IMR-90 (cell line): ENCODE data around the gene CMTM8. TPM values are rescaled to one million over a fixed set of nuclear protein-coding genes. Genes with fewer than 3 reads are reported as not detected.

Experiments
- ATAC-seq: fragments of 200-7000 bp; cut with Tn5 transposase; 2 replicates; pipeline ENCODE4 v1.9.1; 2020; ENCODE audit warnings: low read depth, mild to moderate bottlenecking, moderate library complexity
- BruUV-seq: library from RNA; stranded (reverse); fragments of 400-500 nt; replicated peaks from 2 replicates; lab custom pipeline; 2021; lab: Mats Ljungman, UMichigan
- CTCF ChIA-PET: fragments of 300-600 bp; formaldehyde crosslinking; extraction: SDS; loops from one replicate; lab custom pipeline; 2021; ENCODE audit warnings: antibody characterized with exemption; lab: Yijun Ruan, JAX
- POLR2A ChIA-PET: fragments of 300-600 bp; sonication (Branson Sonifier 250); formaldehyde crosslinking; loops from one replicate; lab custom pipeline; 2022; ENCODE audit warnings: antibody characterized with exemption; ENCODE audit not compliant: unreplicated experiment; lab: Charles Lee
- DNase-seq: peaks from one replicate; pipeline ENCODE4 v3.0.0; 2013
- H2AFZ ChIP-seq: replicated peaks from 2 replicates; pipeline ENCODE3; 2013; ENCODE audit warnings: low read length, mild to moderate bottlenecking; ENCODE audit not compliant: poor library complexity
- H2AK5ac ChIP-seq: 2 replicates; pipeline ENCODE4 v1.6.1; 2013; ENCODE audit warnings: low read depth, low read length, inconsistent platforms
- H2AK9ac ChIP-seq: replicated peaks from 2 replicates; pipeline ENCODE3; 2013; ENCODE audit warnings: mild to moderate bottlenecking, low read depth, low read length, moderate library complexity; ENCODE audit not compliant: poor library complexity
- H2BK120ac ChIP-seq: 2 replicates; pipeline ENCODE4 v1.6.1; 2013; ENCODE audit warnings: low read depth, low read length, inconsistent platforms
- H2BK15ac ChIP-seq: 3 replicates; pipeline ENCODE4 v1.6.1; 2013; ENCODE audit warnings: low read depth, low read length, inconsistent platforms
- H2BK20ac ChIP-seq: 2 replicates; pipeline ENCODE4 v1.6.1; 2013; ENCODE audit warnings: low read depth, mild to moderate bottlenecking, inconsistent platforms, low read length, moderate library complexity
- H2BK5ac ChIP-seq: 2 replicates; pipeline ENCODE4 v1.6.1; 2013; ENCODE audit warnings: mild to moderate bottlenecking, low read depth, low read length, inconsistent platforms; ENCODE audit not compliant: poor library complexity, severe bottlenecking
- H3K14ac ChIP-seq: replicated peaks from 2 replicates; pipeline ENCODE4 v1.6.1; 2013; ENCODE audit warnings: low read depth, low read length, inconsistent platforms
- H3K18ac ChIP-seq: 2 replicates; pipeline ENCODE4 v1.6.1; 2013; ENCODE audit warnings: low read depth, low read length, control low read depth
- H3K23ac ChIP-seq: 2 replicates; pipeline ENCODE4 v1.6.1; 2013; ENCODE audit warnings: low read depth, low read length, inconsistent platforms
- H3K27ac ChIP-seq: 2 replicates; pipeline ENCODE4 v1.5.1; 2013; ENCODE audit warnings: mild to moderate bottlenecking, control low read depth, low read length; ENCODE audit not compliant: insufficient read depth
- H3K27me3 ChIP-seq: 2 replicates; pipeline ENCODE4 v1.6.1; 2013; ENCODE audit warnings: low read length; ENCODE audit not compliant: control insufficient read depth, insufficient read depth
- H3K36me3 ChIP-seq: 2 replicates; pipeline ENCODE4 v1.6.1; 2013; ENCODE audit warnings: low read length, mixed read lengths; ENCODE audit not compliant: control insufficient read depth, insufficient read depth
- H3K4ac ChIP-seq: 2 replicates; pipeline ENCODE4 v1.6.1; 2013; ENCODE audit warnings: low read depth, low read length, inconsistent platforms
- H3K4me1 ChIP-seq: 2 replicates; pipeline ENCODE4 v1.6.1; 2013; ENCODE audit warnings: low read length, mixed read lengths; ENCODE audit not compliant: control insufficient read depth, insufficient read depth
- H3K4me2 ChIP-seq: 2 replicates; pipeline ENCODE4 v1.6.1; 2013; ENCODE audit warnings: low read depth, mild to moderate bottlenecking, control low read depth, low read length, moderate library complexity
- H3K4me3 ChIP-seq: 2 replicates; pipeline ENCODE4 v1.5.1; 2013; ENCODE audit warnings: low read depth, mild to moderate bottlenecking, control low read depth, low read length, moderate library complexity; ENCODE audit not compliant: insufficient read depth
- H3K56ac ChIP-seq: 2 replicates; pipeline ENCODE4 v1.6.1; 2013; ENCODE audit warnings: low read length, inconsistent platforms; ENCODE audit not compliant: insufficient read depth; ENCODE audit errors: extremely low read depth
- H3K79me1 ChIP-seq, 2 experiments: 2 replicates each; pipeline ENCODE4 v1.6.1; 2013; ENCODE audit warnings: low read length in 2 of 2, inconsistent platforms in 1 of 2, low read depth in 1 of 2
- H3K9ac ChIP-seq: 2 replicates; pipeline ENCODE4 v1.6.1; 2013; ENCODE audit warnings: low read depth, low read length, control low read depth
- H3K9me1 ChIP-seq: 2 replicates; pipeline ENCODE4 v1.6.1; 2013; ENCODE audit warnings: low read length, inconsistent platforms; ENCODE audit not compliant: insufficient read depth
- H3K9me3 ChIP-seq: 2 replicates; pipeline ENCODE4 v1.6.1; 2013; ENCODE audit warnings: low read length; ENCODE audit not compliant: control insufficient read depth, insufficient read depth
- H4K20me1 ChIP-seq: 2 replicates; pipeline ENCODE4 v1.6.1; 2013; ENCODE audit warnings: low read length, inconsistent platforms; ENCODE audit not compliant: insufficient read depth
- H4K5ac ChIP-seq: 2 replicates; pipeline ENCODE4 v1.6.1; 2013; ENCODE audit warnings: mild to moderate bottlenecking, low read depth, low read length, control low read depth
- H4K8ac ChIP-seq, 2 experiments: 2 replicates each; pipeline ENCODE4 v1.6.1; 2013; ENCODE audit warnings: low read depth in 2 of 2, low read length in 2 of 2, control low read depth in 1 of 2, inconsistent platforms in 1 of 2
- H4K91ac ChIP-seq: 2 replicates; pipeline ENCODE4 v1.6.1; 2013; ENCODE audit warnings: low read depth, low read length, inconsistent platforms; ENCODE audit not compliant: insufficient read depth
- BHLHE40 ChIP-seq: fragments of 150-350 bp; IDR thresholded peaks from 2 replicates; pipeline ENCODE4 v1.6.1; 2016; ENCODE audit warnings: mild to moderate bottlenecking, low read depth, low read length
- CEBPB ChIP-seq: IDR thresholded peaks from 2 replicates; pipeline ENCODE4 v1.6.1; 2012; ENCODE audit warnings: low read depth, low read length, improper control_type of control experiment
- CHD1 ChIP-seq: IDR thresholded peaks from 2 replicates; pipeline ENCODE4 v1.6.1; 2012; ENCODE audit warnings: low read depth, low read length, improper control_type of control experiment
- FOS ChIP-seq: fragments of 150-350 bp; IDR thresholded peaks from 2 replicates; pipeline ENCODE4 v1.6.1; 2016; ENCODE audit warnings: low read depth, low read length
- MAFK ChIP-seq: IDR thresholded peaks from 2 replicates; pipeline ENCODE4 v1.6.1; 2012; ENCODE audit warnings: low read depth, low read length, improper control_type of control experiment
- MAZ ChIP-seq: IDR thresholded peaks from 2 replicates; pipeline ENCODE4 v1.6.1; 2012; ENCODE audit warnings: low read depth, mild to moderate bottlenecking, low read length, improper control_type of control experiment, moderate library complexity, borderline replicate concordance
- NFE2L2 ChIP-seq: fragments of 150-350 bp; IDR thresholded peaks from 2 replicates; pipeline ENCODE4 v1.6.1; 2016; ENCODE audit warnings: low read depth, mild to moderate bottlenecking, low read length
- POLR2A ChIP-seq: IDR thresholded peaks from 2 replicates; pipeline ENCODE4 v1.6.1; 2012; ENCODE audit warnings: mild to moderate bottlenecking, low read depth, low read length
- RAD21 ChIP-seq: IDR thresholded peaks from 2 replicates; pipeline ENCODE4 v1.6.1; 2012; ENCODE audit warnings: low read length, improper control_type of control experiment
- RCOR1 ChIP-seq: IDR thresholded peaks from 2 replicates; pipeline ENCODE4 v1.6.1; 2012; ENCODE audit warnings: mild to moderate bottlenecking, low read length, improper control_type of control experiment; ENCODE audit not compliant: insufficient replicate concordance
- SMC3 ChIP-seq: fragments of 150-350 bp; IDR thresholded peaks from 2 replicates; pipeline ENCODE4 v1.6.1; 2016; ENCODE audit warnings: low read depth, mild to moderate bottlenecking, antibody characterized with exemption, low read length, moderate library complexity
- WGBS, 2 experiments: methylation state at CpG; one replicate each; pipeline versions ENCODE4 v1.1.5 to v1.1.7; 2013; ENCODE audit warnings: missing lambda C conversion rate in 2 of 2; ENCODE audit not compliant: insufficient read length in 1 of 2; ENCODE audit errors: extremely low coverage in 2 of 2; 5-methylcytosine and 5-hydroxymethylcytosine counted together
- dilution Hi-C: fragments of 300-500 bp; cut with HindIII; formaldehyde crosslinking; loops from one replicate; pipeline ENCODE4 v1.14.3; 2018; ENCODE audit warnings: low sequenced_read_pairs; ENCODE audit not compliant: unreplicated experiment
- in situ Hi-C: fragments of 300-500 bp; cut with MboI; formaldehyde crosslinking; loops from 3 replicates; pipeline ENCODE4 v1.14.3; 2019; ENCODE audit warnings: low sequenced_read_pairs, inconsistent platforms, mixed read lengths
- intact Hi-C: fragments of 100-400 bp; cut with micrococcal nuclease; formaldehyde crosslinking; loops from 2 replicates; pipeline ENCODE4 v1.10.0; 2022
- polyA plus RNA-seq, 3 experiments: library from polyadenylated mRNA; depleted of rRNA; stranded (reverse); fragments of >200 nt; gene quantifications; 2 replicates each; pipeline ENCODE4 v1.2.3, GENCODE V29; 2012; ENCODE audit warnings: low replicate concordance in 1 of 3
- total RNA-seq: library from RNA; depleted of rRNA; stranded (reverse); fragments of >200 nt; gene quantifications from 2 replicates; pipeline ENCODE4 v1.2.3, GENCODE V29; 2012
- TF ChIP-seq, protein P1 (sequence below): conservative IDR thresholded peaks from 2 replicates; pipeline ENCODE4 v1.5.1; 2012; ENCODE audit warnings: mild to moderate bottlenecking, low read depth, low read length, improper control_type of control experiment

The CMTM8 gene
- total and polyA plus RNA-seq, 2 of the 4 experiments (the other 2 are of a cell fraction) = 0.15 TPM; not detected in 1

DNA sequence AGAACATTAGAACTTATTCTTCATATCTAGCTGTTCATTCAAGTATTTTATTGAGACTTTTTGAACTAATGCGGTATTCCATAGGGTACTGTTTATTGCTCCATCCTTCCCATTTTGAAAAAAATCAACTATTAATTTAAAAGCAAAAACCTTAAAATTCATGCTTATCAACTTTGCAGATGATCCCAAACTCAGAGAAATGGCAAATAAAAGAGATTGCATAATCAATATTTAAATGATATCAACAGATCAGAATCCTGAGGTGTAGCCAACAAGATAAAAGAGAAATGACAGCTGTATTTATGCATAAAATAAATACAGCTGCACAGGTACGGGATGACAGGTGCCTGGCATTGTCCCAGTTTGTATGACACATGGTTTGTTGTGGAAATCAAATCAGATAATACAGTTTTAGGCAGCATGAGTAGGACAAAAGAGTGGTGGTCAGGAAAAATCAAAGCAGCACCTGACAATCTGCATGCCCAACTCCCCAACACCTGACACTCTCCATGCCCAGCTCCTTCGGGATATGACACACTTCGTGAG, 42.4 kb upstream of the CMTM8 start:
- no peak overlapping the region for H3K14ac ChIP-seq
- dilution Hi-C loops = no loop called here
- CTCF ChIA-PET = no interaction called here
- H3K4me3 ChIP-seq = no peak overlapping the region
- TF ChIP-seq CHD1 = no peak
- TF ChIP-seq POLR2A = no peak
- no peak for TF ChIP-seq MAZ
- no peak for TF ChIP-seq BHLHE40
- TF ChIP-seq FOS = no peak
- no peak for TF ChIP-seq NFE2L2
- TF ChIP-seq, protein P1, sequence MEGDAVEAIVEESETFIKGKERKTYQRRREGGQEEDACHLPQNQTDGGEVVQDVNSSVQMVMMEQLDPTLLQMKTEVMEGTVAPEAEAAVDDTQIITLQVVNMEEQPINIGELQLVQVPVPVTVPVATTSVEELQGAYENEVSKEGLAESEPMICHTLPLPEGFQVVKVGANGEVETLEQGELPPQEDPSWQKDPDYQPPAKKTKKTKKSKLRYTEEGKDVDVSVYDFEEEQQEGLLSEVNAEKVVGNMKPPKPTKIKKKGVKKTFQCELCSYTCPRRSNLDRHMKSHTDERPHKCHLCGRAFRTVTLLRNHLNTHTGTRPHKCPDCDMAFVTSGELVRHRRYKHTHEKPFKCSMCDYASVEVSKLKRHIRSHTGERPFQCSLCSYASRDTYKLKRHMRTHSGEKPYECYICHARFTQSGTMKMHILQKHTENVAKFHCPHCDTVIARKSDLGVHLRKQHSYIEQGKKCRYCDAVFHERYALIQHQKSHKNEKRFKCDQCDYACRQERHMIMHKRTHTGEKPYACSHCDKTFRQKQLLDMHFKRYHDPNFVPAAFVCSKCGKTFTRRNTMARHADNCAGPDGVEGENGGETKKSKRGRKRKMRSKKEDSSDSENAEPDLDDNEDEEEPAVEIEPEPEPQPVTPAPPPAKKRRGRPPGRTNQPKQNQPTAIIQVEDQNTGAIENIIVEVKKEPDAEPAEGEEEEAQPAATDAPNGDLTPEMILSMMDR = no peak
- TF ChIP-seq SMC3 = no peak
- TF ChIP-seq RAD21 = no peak
- TF ChIP-seq CEBPB = no peak
- no peak for TF ChIP-seq RCOR1
- no peak for TF ChIP-seq MAFK
- POLR2A ChIA-PET = no interaction called here
- no peak overlapping the region for H2BK120ac ChIP-seq
- no peak overlapping the region for H2AFZ ChIP-seq
- no peak overlapping the region for H3K9ac ChIP-seq
- intact Hi-C loops = no loop called here
- DNase-seq (no peak), ATAC-seq (no peak)
- no peak overlapping the region for H3K23ac ChIP-seq
- no peak overlapping the region for H3K4ac ChIP-seq
- no TSS peak for BruUV-seq
- H2AK9ac ChIP-seq = no peak overlapping the region
- H3K18ac ChIP-seq = no peak overlapping the region
- no peaks in the 10 kb centered on the region for H3K79me1 ChIP-seq
- H2BK20ac ChIP-seq = no peak overlapping the region
- H2BK5ac ChIP-seq = no peak overlapping the region
- no CpG with 5 or more reads among the region's 4 CpGs for WGBS, 2 experiments
- H4K20me1 ChIP-seq = no peaks in the 10 kb centered on the region
- H3K9me3 ChIP-seq = no peaks in the 10 kb centered on the region
- no peak overlapping the region for H4K8ac ChIP-seq
- H3K4me2 ChIP-seq = no peak overlapping the region
- H3K4me1 ChIP-seq = no peaks in the 10 kb centered on the region
- no peak overlapping the region for H2AK5ac ChIP-seq
- no peak overlapping the region for H4K5ac ChIP-seq
- H3K56ac ChIP-seq = no peak overlapping the region
- peaks cover 7% of the 10 kb centered on the region for H3K27me3 ChIP-seq
- H3K9me1 ChIP-seq = no peaks in the 10 kb centered on the region
- H3K36me3 ChIP-seq = no peaks in the 10 kb centered on the region
- no peak overlapping the region for H2BK15ac ChIP-seq
- in situ Hi-C loops = no loop called here
- H4K91ac ChIP-seq = no peak overlapping the region
- H3K27ac ChIP-seq = no peak overlapping the region
